HepG2 (cell line): ENCODE data around the gene HSPA1A. TPM values are rescaled to one million over a fixed set of nuclear protein-coding genes. Genes with fewer than 3 reads are reported as not detected.
A peak's percentile ranks its signal among the peaks of the same experiment; 100 is the strongest.

Experiments used
- DMAP1 ChIP-seq: IDR thresholded peaks from 2 replicates; pipeline ENCODE4 v1.6.1; 2016
- HNF1B ChIP-seq: sonication (generic); formaldehyde crosslinking; IDR thresholded peaks from 2 replicates; pipeline ENCODE4 v1.5.1; 2020; ENCODE audit warnings: mild to moderate bottlenecking, moderate library complexity, missing genetic modification reagents
- HNF4G ChIP-seq, 2 experiments: sonication (generic) in 1 of 2; formaldehyde crosslinking in 1 of 2; IDR thresholded peaks; 2 replicates each; pipeline versions ENCODE4 v1.4.0 to v1.6.1; 2011 to 2020; ENCODE audit warnings: borderline replicate concordance in 2 of 2, low read depth in 2 of 2, mild to moderate bottlenecking in 2 of 2, low read length in 1 of 2, missing genetic modification reagents in 1 of 2, moderate library complexity in 1 of 2
- NPAS2 ChIP-seq: sonication (generic); formaldehyde crosslinking; IDR thresholded peaks from 2 replicates; pipeline ENCODE4 v1.8.0; 2022; ENCODE audit warnings: mild to moderate bottlenecking, missing genetic modification reagents, borderline replicate concordance
- NRL ChIP-seq: sonication (generic); formaldehyde crosslinking; IDR thresholded peaks from 2 replicates; pipeline ENCODE4 v1.5.0; 2020; ENCODE audit warnings: missing genetic modification reagents, mild to moderate bottlenecking, moderate library complexity, borderline replicate concordance
- SOX13 ChIP-seq, 3 experiments: fragments of 450-650 bp in 1 of 3; sonication (generic) in 1 of 3; formaldehyde crosslinking in 1 of 3; IDR thresholded peaks in 2 of 3; conservative IDR thresholded peaks in 1 of 3; 2 replicates each; pipeline versions ENCODE4 v1.5.0 to v1.6.1; 2016 to 2020; ENCODE audit warnings: antibody characterized with exemption in 1 of 3, mild to moderate bottlenecking in 1 of 3, missing compliant biosample characterization in 1 of 3, missing genetic modification reagents in 1 of 3, moderate library complexity in 1 of 3
- SP4 ChIP-seq: sonication (generic); formaldehyde crosslinking; IDR thresholded peaks from 2 replicates; pipeline ENCODE4 v1.8.1; 2023; ENCODE audit warnings: mild to moderate bottlenecking, missing genetic modification reagents
- TEAD3 ChIP-seq: optimal IDR thresholded peaks from 2 replicates; pipeline ENCODE3; 2016; ENCODE audit warnings: borderline replicate concordance
- TFAP4 ChIP-seq: sonication (generic); IDR thresholded peaks from 2 replicates; pipeline ENCODE4 v1.6.1; 2016; ENCODE audit warnings: low read depth, borderline replicate concordance
- ZBTB10 ChIP-seq: sonication (generic); formaldehyde crosslinking; IDR thresholded peaks from 2 replicates; pipeline ENCODE4 v1.4.0; 2020; ENCODE audit warnings: missing genetic modification reagents, borderline replicate concordance
- ZBTB33 ChIP-seq: sonication (generic); formaldehyde crosslinking; IDR thresholded peaks from 2 replicates; pipeline ENCODE4 v1.4.0; 2020; ENCODE audit warnings: missing genetic modification reagents
- ZNF296 ChIP-seq: sonication (generic); formaldehyde crosslinking; conservative IDR thresholded peaks from 2 replicates; pipeline ENCODE4 v1.5.0; 2020; ENCODE audit warnings: mild to moderate bottlenecking, missing genetic modification reagents
- ZNF740 ChIP-seq: sonication (generic); formaldehyde crosslinking; IDR thresholded peaks from 2 replicates; pipeline ENCODE4 v1.4.0; 2020; ENCODE audit warnings: missing genetic modification reagents
- ZNF749 ChIP-seq: sonication (generic); formaldehyde crosslinking; IDR thresholded peaks from 2 replicates; pipeline ENCODE4 v1.8.0; 2022; ENCODE audit warnings: mild to moderate bottlenecking, missing genetic modification reagents, moderate library complexity, borderline replicate concordance
- ZNF841 ChIP-seq: sonication (generic); formaldehyde crosslinking; IDR thresholded peaks from 2 replicates; pipeline ENCODE4 v1.8.1; 2023; ENCODE audit warnings: missing genetic modification reagents, borderline replicate concordance
- ZXDC ChIP-seq: sonication (generic); formaldehyde crosslinking; IDR thresholded peaks from 2 replicates; pipeline ENCODE4 v1.5.0; 2020; ENCODE audit warnings: mild to moderate bottlenecking, missing genetic modification reagents
- polyA plus RNA-seq, 8 experiments: library from polyadenylated mRNA; depleted of rRNA in 3 of 8; stranded (reverse) in 7 of 8; unstranded in 1 of 8; fragments of >200 nt; fragmentation: Illumina TruSeq in 4 of 8; extraction: Trizol in 4 of 8; gene quantifications; 2 replicates each; pipeline versions ENCODE4 v1.2.1 to v1.2.3, GENCODE V29; 2011 to 2016; ENCODE audit warnings: low read depth in 4 of 8, missing spikeins in 1 of 8, mixed read lengths in 1 of 8; ENCODE audit not compliant: insufficient read depth in 1 of 8
- total RNA-seq, 5 experiments: library from RNA; depleted of rRNA; stranded (reverse); fragments of >200 nt; fragmentation: Illumina TruSeq; extraction: Trizol; gene quantifications; 2 replicates each; pipeline ENCODE4 v1.2.3, GENCODE V29; 2016; ENCODE audit warnings: low read depth in 1 of 5

The HSPA1A gene
- total and polyA plus RNA-seq, 2 of the 13 experiments (the other 11 are each of a cell fraction or from before 2014, with no cell fraction given), result 44.5 to 85.0 TPM

GRCh38 chr6:31806470-31807272 is 8.7 kb upstream of the HSPA1A start, which contains the start of gene LSM2 (continued):
- TF ChIP-seq ZBTB10 (CRISPR knock-in tag) (peak; percentile 96), ZNF296 (CRISPR knock-in tag) (no peak), TFAP4 (no peak), ZBTB33 (no peak), TEAD3 (CRISPR knock-in tag) (peak; percentile 81), HNF4G (IDR thresholded peaks at IDR 0.05; ENCODE audit: borderline replicate concordance, low read depth, low read length) (peak; percentile 94), HNF4G (CRISPR knock-in tag; IDR thresholded peaks at IDR 0.05; ENCODE audit: borderline replicate concordance, low read depth) (peak; percentile 91; the same call in 1 of the 2 replicates), NPAS2 (CRISPR knock-in tag) (no peak), ZNF740 (peak; percentile 71), ZNF749 (peak; percentile 56; the same call in 1 of the 2 replicates), NRL (peak; percentile 92), ZXDC (no peak), ZNF841 (no peak; the same call in 1 of the 2 replicates), DMAP1 (peak; percentile 94), SOX13 (IDR thresholded peaks at IDR 0.05) (no peak), SOX13 (CRISPR knock-in tag; conservative IDR thresholded peaks at IDR 0.05 in 1 of 2, IDR thresholded peaks at IDR 0.05 in 1 of 2) (peak in 1 of 2 experiments; percentile 54; a peak in 2 of 4 replicates), SP4 (CRISPR knock-in tag) (peak; percentile 90), HNF1B (CRISPR knock-in tag) (peak; percentile 96)
